DOHH2 (cell line): ENCODE results near the gene C9orf72.

Experiments used
- H3F3A ChIP-seq: fragments of 200-600 bp; sonication (generic), shearing (Covaris generic); 2 replicates; pipeline ENCODE4 v1.6.0; 2016; ENCODE audit warnings: antibody characterized with exemption, mild to moderate bottlenecking; ENCODE audit not compliant: control insufficient read depth, insufficient read depth
- H3K27ac ChIP-seq: fragments of 200-600 bp; sonication (generic); 2 replicates; pipeline ENCODE4 v1.5.1; 2014; ENCODE audit warnings: low read depth, mild to moderate bottlenecking, low read length, moderate library complexity
- H3K27me3 ChIP-seq: fragments of 200-600 bp; sonication (generic); 2 replicates; pipeline ENCODE4 v1.6.1; 2014; ENCODE audit warnings: mild to moderate bottlenecking, low read length, mixed read lengths; ENCODE audit not compliant: control insufficient read depth
- H3K36me3 ChIP-seq: fragments of 200-600 bp; sonication (generic); 2 replicates; pipeline ENCODE4 v1.6.1; 2014; ENCODE audit warnings: mild to moderate bottlenecking, low read length, moderate library complexity, mixed read lengths; ENCODE audit not compliant: control insufficient read depth
- H3K4me1 ChIP-seq: fragments of 200-600 bp; sonication (generic); 2 replicates; pipeline ENCODE4 v1.6.1; 2014; ENCODE audit warnings: mild to moderate bottlenecking, low read length, mixed read lengths; ENCODE audit not compliant: control insufficient read depth
- H3K4me2 ChIP-seq: fragments of 200-600 bp; sonication (generic); 2 replicates; pipeline ENCODE4 v1.6.0; 2014; ENCODE audit warnings: mild to moderate bottlenecking, low read length, moderate library complexity
- H3K4me3 ChIP-seq: fragments of 200-600 bp; sonication (generic); 2 replicates; pipeline ENCODE4 v1.5.1; 2014; ENCODE audit warnings: mild to moderate bottlenecking, low read length, mixed read lengths
- H3K79me2 ChIP-seq: fragments of 200-600 bp; sonication (generic); 2 replicates; pipeline ENCODE4 v1.6.1; 2014; ENCODE audit warnings: mild to moderate bottlenecking, low read length, mixed read lengths; ENCODE audit not compliant: control insufficient read depth
- H3K9me2 ChIP-seq: fragments of 200-600 bp; sonication (generic); replicated peaks from 2 replicates; pipeline ENCODE4 v1.6.1; 2014; ENCODE audit warnings: mild to moderate bottlenecking, low read length, mixed read lengths; ENCODE audit not compliant: control insufficient read depth
- H3K9me3 ChIP-seq: fragments of 200-600 bp; sonication (generic); 2 replicates; pipeline ENCODE4 v1.6.1; 2014; ENCODE audit warnings: antibody characterized with exemption, low read length, mixed read lengths; ENCODE audit not compliant: control insufficient read depth, insufficient read depth
- H4K20me1 ChIP-seq: fragments of 200-600 bp; sonication (generic); 2 replicates; pipeline ENCODE4 v1.6.0; 2014; ENCODE audit warnings: low read depth, mild to moderate bottlenecking, antibody characterized with exemption, low read length, moderate library complexity; ENCODE audit not compliant: control insufficient read depth, insufficient read depth
- EZH2phosphoT487 ChIP-seq: fragments of 200-600 bp; sonication (generic); IDR thresholded peaks from 2 replicates; pipeline ENCODE4 v1.6.1; 2017; ENCODE audit warnings: borderline replicate concordance, mild to moderate bottlenecking, antibody characterized with exemption, low read length, moderate library complexity, mixed read lengths
- TF ChIP-seq, protein P1 (sequence below): fragments of 200-600 bp; sonication (generic); IDR thresholded peaks from one replicate; pipeline ENCODE4 v1.5.1; 2014; ENCODE audit warnings: antibody characterized with exemption, mild to moderate bottlenecking, low read depth, low read length; ENCODE audit not compliant: poor library complexity, severe bottlenecking

The C9orf72 gene

GRCh38 chr9:27595733-27596132 is 22.5 kb upstream of the C9orf72 start:
- TF ChIP-seq, protein P1, sequence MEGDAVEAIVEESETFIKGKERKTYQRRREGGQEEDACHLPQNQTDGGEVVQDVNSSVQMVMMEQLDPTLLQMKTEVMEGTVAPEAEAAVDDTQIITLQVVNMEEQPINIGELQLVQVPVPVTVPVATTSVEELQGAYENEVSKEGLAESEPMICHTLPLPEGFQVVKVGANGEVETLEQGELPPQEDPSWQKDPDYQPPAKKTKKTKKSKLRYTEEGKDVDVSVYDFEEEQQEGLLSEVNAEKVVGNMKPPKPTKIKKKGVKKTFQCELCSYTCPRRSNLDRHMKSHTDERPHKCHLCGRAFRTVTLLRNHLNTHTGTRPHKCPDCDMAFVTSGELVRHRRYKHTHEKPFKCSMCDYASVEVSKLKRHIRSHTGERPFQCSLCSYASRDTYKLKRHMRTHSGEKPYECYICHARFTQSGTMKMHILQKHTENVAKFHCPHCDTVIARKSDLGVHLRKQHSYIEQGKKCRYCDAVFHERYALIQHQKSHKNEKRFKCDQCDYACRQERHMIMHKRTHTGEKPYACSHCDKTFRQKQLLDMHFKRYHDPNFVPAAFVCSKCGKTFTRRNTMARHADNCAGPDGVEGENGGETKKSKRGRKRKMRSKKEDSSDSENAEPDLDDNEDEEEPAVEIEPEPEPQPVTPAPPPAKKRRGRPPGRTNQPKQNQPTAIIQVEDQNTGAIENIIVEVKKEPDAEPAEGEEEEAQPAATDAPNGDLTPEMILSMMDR, result no peak
- no peak for TF ChIP-seq EZH2phosphoT487
- H4K20me1 ChIP-seq, result no peaks in the 10 kb centered on the region
- no peaks in the 10 kb centered on the region for H3K36me3 ChIP-seq
- no peaks in the 10 kb centered on the region for H3K9me2 ChIP-seq
- no peaks in the 10 kb centered on the region for H3K9me3 ChIP-seq
- no peak overlapping the region for H3K27ac ChIP-seq
- no peaks in the 10 kb centered on the region for H3K27me3 ChIP-seq
- no peak overlapping the region for H3K4me3 ChIP-seq
- H3K4me2 ChIP-seq, result no peak overlapping the region
- peaks cover 4% of the 10 kb centered on the region; the same call in 1 of the 2 replicates for H3K4me1 ChIP-seq
- H3K79me2 ChIP-seq, result no peaks in the 10 kb centered on the region
- H3F3A ChIP-seq, result no peaks in the 10 kb centered on the region

DNA sequence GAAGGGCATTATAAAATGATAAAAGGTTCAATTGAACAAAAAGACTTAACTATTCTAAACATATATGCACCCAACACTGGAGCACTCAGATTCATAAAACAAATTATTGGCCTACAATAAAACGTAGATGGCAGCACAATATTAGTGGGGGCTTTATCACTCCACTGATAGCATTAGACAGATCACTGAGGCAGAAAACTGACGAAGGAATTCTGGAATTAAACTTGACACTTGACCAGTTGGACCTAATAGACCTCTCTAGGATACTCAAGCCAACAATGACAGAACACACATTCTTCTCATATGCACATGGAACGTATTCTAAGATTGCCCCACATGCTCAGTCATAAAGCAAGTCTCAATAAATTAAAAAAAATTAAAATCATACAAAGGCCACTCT is 18.4 kb upstream of the C9orf72 start:
- Histone ChIP-seq H3K4me2 (no peak overlapping the region), H3K79me2 (no peaks in the 10 kb centered on the region), H3F3A (no peaks in the 10 kb centered on the region), H3K4me3 (no peak overlapping the region), H3K27me3 (no peaks in the 10 kb centered on the region), H3K36me3 (no peaks in the 10 kb centered on the region), H3K9me3 (no peaks in the 10 kb centered on the region), H3K9me2 (no peaks in the 10 kb centered on the region), H3K27ac (no peak overlapping the region), H3K4me1 (peaks cover 29% of the 10 kb centered on the region), H4K20me1 (no peaks in the 10 kb centered on the region)
- TF ChIP-seq, protein P1, result no peak
- no peak for TF ChIP-seq EZH2phosphoT487

DNA sequence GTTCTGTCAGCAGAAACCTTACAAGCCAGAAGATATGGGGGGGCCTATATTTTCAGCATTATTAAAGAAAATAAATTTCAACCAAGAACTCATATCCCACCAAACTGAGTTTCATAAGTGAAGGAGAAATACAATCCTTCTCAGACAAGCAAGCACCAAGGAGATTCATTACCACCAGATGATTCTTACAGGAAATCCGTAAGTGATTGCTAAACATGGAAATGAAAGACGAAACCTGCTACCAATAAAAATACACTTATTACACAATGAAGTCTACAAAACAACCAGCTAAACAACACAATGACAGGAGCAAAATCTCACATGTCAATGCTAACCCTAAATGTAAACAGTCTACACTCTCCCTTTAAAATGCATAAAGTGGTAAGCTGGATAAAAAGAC is 17.8 kb upstream of the C9orf72 start:
- Histone ChIP-seq H3K4me1 (peaks cover 35% of the 10 kb centered on the region), H3K4me3 (no peak overlapping the region), H3K9me2 (no peaks in the 10 kb centered on the region), H3K27me3 (no peaks in the 10 kb centered on the region), H3K36me3 (no peaks in the 10 kb centered on the region), H3K27ac (no peak overlapping the region), H3K79me2 (no peaks in the 10 kb centered on the region), H3K4me2 (no peak overlapping the region), H4K20me1 (no peaks in the 10 kb centered on the region), H3K9me3 (no peaks in the 10 kb centered on the region), H3F3A (no peaks in the 10 kb centered on the region)
- TF ChIP-seq EZH2phosphoT487, result no peak
- TF ChIP-seq, protein P1, result no peak

GRCh38 chr9:27590651-27591050 is 17.4 kb upstream of the C9orf72 start:
- no peak overlapping the region for H3K4me3 ChIP-seq
- H3K4me1 ChIP-seq, result peaks cover 38% of the 10 kb centered on the region
- no peaks in the 10 kb centered on the region for H3K27me3 ChIP-seq
- H3K9me3 ChIP-seq, result no peaks in the 10 kb centered on the region
- no peaks in the 10 kb centered on the region for H3K36me3 ChIP-seq
- H3K4me2 ChIP-seq, result no peak overlapping the region
- no peaks in the 10 kb centered on the region for H3K9me2 ChIP-seq
- no peaks in the 10 kb centered on the region for H3K79me2 ChIP-seq
- TF ChIP-seq, protein P1, result no peak
- no peak for TF ChIP-seq EZH2phosphoT487
- H3K27ac ChIP-seq, result no peak overlapping the region
- H3F3A ChIP-seq, result no peaks in the 10 kb centered on the region
- no peaks in the 10 kb centered on the region for H4K20me1 ChIP-seq
